ENCODE measurements around the gene HELB.
"Not testable (repeated sequence)": the region's sequence is repeated elsewhere in the genome, so short reads cannot be mapped to it uniquely, and the experiment has no call there.

The HELB gene
- total RNA-seq: 72.7 to 102 reads per million in 2 donors

- DNase-seq: peak; percentile 75
Observed at GRCh38 chr12:66301944-66302826, at the start of gene HELB. Gene HELB (plus strand): TSS chr12:66302493. CDS start chr12:66302604, 111 bp downstream.

DNA sequence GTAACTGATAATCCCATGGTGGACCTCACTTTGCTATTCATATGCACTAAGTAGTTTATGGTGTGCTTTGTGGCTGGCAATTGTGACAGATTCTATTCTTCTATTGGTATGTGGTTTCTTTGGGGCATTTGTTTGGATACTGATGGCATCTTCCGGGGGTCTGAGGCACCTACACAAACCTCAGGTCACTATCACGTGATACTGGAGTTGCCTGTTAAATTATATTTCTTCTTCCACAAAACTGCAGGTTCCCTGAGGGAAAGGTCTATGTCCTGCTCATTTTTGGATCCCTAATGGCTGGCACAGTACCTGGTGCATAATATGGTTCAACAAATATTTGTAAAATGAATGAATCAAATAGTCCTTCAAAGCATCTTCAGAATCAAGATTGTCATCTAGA, 49.5 kb upstream of the HELB start:
- DNase-seq: no peak

- no peak for DNase-seq
Observed at GRCh38 chr12:66255737-66256136, 46.6 kb upstream of the HELB start.

- no peak for DNase-seq
Observed at GRCh38 chr12:66258011-66258410, 44.3 kb upstream of the HELB start.

- no peak for DNase-seq
Observed at GRCh38 chr12:66262737-66263136, 39.6 kb upstream of the HELB start.

GRCh38 chr12:66268562-66268961, 33.7 kb upstream of the HELB start:
- no peak for DNase-seq

- DNase-seq: no peak
Observed at GRCh38 chr12:66269142-66269541, 33.2 kb upstream of the HELB start.

- no peak for DNase-seq
Observed at GRCh38 chr12:66269757-66270383, 32.4 kb upstream of the HELB start.

GRCh38 chr12:66270613-66271012, 31.7 kb upstream of the HELB start:
- DNase-seq: no peak

DNA sequence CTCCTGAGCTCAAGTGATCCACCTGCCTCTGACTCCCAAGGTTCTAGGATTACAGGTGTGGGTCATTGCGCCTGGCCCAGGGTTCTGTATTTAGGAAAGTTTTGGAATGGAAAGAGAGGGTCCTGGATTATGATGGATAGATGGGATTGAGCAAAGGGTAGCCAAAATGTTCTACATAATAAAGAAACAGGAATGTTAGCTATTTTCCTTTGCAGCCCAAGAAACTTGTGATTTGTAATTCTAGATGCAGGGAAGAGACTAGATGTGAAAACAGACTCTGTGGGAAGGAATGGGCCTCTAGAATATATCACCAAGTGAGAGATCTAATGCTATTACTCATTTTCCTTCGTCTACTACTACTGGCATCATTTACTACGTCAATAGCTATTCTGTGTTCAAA, 29.6 kb upstream of the HELB start:
- no peak for DNase-seq

- no peak for DNase-seq
Observed at GRCh38 chr12:66273147-66273546, 29.1 kb upstream of the HELB start.

GRCh38 chr12:66275040-66275439, 27.3 kb upstream of the HELB start:
- no peak for DNase-seq

GRCh38 chr12:66279123-66279712, 23.1 kb upstream of the HELB start:
- DNase-seq: no peak

DNA sequence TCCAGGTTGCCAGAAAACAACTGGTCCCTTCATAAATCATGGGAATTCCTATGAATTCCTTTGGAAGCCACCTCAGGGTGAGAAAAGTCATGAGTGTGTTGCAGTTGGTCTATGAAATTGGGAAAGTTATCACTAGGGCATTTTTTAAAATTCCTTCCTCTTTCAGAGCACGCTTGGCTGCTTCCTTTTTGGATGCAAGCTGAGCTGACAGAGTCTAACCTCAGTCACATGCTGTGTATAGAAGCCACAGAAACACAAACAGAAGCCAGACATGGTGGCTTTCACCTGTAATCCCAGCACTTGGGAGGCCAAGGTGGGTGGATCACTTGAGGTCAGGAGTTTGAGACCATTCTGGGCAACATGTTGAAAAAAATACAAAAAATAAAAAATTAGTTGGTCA, 21.7 kb upstream of the HELB start:
- no peak for DNase-seq

GRCh38 chr12:66282244-66282643, 20.0 kb upstream of the HELB start:
- no peak for DNase-seq

DNA sequence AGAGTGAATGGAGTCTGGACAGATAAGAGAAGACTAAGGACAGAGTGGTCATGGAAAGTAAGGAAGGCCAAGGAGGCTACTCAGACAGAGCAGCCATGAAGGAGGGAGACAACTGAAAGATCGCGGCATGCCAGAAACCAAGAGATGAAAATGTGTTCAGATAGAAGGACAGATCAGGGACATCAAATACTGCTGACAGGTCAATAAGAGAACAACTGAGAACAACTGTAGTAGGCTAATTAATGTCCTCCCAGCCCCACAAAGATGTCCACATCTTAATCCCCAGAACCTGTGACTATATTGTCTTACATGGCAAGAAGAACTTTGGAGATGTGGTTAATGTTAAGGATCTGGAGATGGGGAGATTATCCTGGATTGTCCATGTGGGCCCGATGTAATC, 15.0 kb upstream of the HELB start:
- DNase-seq: no peak

DNA sequence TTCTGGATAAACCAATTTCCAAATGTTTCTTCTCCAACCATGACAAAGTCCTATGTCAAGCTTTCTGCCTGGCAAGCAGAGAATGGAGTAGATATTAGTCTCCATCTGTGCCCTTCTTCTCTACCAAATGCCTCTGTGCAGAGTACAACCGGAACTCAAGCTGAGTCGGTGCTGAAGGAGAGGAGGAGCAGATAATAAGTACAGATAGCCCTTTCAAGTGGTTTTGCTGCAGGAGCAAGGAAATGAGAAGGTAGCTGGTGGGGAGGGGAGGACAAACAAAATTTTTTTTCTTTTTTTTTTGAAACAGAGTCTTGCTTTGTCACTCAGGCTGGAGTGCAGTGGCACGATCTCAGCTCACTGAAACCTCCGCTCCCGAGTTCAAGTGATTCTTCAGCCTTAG, 14.2 kb upstream of the HELB start:
- no peak for DNase-seq

DNA sequence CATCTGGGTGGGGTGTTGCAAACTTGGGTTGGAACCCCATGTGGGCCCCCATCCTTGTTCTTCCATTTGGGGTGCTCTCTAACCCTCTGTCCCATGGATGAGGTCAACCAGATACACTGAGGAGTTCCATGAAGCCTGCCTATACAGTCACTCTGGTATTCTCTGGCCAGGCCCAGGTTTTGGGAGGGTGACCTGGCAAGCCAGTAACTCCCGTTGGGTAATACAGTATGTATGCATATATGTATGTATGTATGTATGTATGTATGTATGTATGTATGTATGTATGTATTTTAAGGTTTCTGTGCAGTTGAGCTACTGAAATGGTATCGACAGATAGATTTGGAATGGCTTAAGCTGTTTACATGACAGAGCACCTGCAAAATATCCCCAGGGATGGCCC, 12.8 kb upstream of the HELB start:
- no peak for DNase-seq

GRCh38 chr12:66290716-66291200, 11.5 kb upstream of the HELB start:
- no peak for DNase-seq

DNA sequence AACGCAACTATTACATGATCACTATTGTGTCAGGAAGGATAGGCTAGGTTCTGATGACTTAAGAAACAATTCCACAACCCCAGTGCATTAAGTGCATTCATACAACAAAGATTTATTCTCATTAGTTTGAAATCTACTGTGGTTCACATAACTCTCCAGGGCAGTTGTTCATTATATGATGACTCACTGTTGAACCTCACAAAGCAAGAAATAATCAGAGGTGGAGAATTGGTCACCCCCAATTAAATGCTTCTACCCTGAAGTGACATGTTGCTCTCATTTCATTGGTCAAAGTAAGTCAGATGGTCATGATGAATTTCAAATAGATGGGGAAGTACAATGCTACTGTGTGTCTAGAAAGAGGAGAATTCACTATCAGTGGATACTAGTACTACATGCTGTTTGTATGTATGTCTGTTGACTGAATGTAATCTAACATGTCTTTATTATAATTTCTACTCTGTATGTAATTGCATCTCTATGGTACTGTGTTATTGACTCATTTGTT, 6.1 kb upstream of the HELB start:
- no peak for DNase-seq

DNA sequence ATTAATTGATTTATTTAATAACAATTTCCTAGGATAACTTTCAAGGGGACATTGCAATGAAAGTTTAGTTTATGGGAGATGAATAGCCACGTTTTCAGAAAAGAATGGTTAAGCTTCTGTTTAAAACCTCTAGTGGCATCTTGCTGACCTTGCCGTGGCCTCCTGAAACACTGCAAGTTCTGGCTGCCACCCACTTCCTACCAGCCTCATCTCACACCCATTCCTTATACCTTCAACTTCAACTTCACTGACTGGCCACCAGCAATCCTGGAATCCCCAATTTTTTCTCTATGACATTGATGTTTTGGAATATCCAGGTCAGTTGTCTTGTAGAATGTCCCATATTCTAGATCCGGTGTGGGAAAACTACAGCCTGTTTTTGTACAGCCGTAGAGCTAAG, 5.2 kb upstream of the HELB start:
- DNase-seq: no peak

DNA sequence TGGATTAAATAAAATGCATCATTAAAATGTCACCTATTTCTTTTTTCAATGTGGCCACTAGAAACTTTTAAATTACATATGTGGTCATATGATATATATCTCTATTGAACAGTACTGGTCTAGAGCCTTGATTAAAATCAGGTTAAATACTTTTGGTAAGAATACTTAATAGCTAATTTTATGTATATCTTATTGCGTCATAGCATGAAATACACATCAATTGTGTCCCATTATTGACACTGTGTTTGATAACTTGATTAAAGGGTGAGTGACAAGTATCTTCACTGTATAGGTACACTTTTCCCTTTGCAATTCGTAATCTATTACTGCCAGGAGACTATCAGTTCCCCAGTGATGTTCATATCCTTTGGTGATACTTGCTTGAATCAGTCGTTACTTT, 4.4 kb upstream of the HELB start:
- DNase-seq: no peak

- DNase-seq: no peak
Observed at GRCh38 chr12:66302827-66303169, 505 bp downstream of the HELB start.

DNA sequence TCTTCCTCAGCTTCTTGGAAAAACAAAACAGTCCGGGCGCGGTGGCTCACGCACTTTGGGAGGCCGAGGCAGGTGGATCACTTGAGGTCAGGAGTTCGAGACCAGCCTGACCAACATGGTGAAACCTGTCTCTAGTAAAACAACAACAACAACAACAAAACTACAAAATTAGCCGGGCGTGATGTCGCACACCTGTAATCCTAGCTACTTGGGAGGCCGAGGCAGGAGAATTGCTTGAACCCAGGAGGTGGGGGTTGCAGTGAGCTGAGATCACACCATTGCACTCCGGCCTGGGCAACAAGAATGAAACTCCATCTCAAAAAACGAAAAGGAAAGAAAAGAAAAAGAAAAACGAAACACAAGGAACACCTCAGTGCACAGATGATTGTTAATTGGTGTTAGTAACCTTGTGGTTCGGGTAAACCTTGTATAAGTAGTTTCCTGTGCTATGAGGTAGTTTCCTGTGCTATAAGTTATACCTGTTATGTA, 1.1 kb downstream of the HELB start:
- not testable (repeated sequence) for DNase-seq
